HG03354 (cell line): ENCODE measurements around the gene TOGARAM2.
A peak's percentile ranks its signal among the peaks of the same experiment; 100 is the strongest.
"Not testable (repeated sequence)": the region's sequence is repeated elsewhere in the genome, so short reads cannot be mapped to it uniquely, and the experiment has no call there.

Experiments used
- ATAC-seq: cut with Tn5 transposase; IDR thresholded peaks from one replicate; pipeline ENCODE4 v1.9.1; 2021; ENCODE audit warnings: mild to moderate bottlenecking; ENCODE audit not compliant: unreplicated experiment, poor library complexity, severe bottlenecking

The TOGARAM2 gene

DNA sequence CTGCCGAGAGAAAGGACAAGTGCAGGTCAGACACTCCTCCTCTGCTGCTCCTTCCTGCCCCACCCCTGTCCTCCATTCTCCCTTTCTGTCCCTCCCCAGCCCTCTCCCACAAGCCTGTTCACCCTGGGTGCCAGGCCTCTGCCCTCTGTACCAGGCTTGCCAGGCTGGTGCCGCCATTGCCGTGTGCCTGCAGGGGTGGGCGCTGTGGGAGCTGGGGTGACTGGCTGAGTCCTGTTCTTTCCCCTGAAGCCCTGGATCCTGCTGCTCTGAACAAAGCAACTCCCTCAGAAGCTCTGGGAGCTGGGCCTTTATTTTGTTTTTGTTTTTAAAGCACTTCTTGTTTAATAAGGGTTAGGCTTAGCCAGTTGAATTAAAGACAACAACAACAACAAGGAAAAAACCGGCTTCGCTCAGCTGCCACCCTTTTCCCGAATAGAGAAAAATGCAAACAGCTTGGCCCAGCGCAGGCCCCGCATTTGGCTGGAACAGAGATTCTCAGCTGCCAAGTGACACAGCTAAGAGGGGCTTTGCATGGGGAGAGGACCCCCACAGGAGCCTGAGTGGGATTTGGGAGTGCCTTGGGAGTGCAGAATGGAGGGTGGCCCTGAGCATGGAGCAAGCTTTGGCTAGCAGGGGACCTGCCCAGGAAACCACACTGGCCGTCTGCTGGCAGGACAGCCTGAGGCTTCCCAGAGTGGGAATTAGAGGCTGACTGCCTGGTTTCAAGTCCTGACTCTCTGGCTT lies 84.1 kb downstream of the TOGARAM2 start:
- no peak for ATAC-seq

DNA sequence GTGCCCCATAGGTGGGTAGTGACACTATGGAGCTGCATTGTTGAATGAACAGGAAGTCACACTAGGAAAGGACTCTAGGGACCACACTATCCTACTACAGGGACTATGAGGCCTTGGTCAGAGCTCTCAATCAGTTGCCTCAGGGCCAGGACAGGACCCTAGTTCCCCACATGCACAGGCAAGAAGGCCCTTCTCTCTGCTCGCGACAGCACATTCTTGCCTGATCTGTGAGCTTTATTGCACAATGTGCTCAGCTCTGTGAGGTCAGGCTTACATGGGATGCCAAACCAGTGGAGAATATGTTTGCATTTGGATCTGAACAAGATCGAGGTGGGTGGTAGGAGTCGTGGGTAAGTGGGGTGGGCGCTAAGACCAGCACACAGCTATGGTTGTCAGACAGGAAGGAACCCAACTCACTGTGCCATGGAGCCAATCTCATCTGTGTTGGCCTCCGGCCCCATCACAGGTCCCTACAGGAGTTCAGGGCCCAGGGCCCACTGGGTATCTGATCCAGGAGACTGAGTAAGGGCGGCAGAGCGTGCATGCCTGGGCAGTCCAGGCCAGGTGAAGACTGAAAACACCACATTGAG lies 85.3 kb downstream of the TOGARAM2 start:
- ATAC-seq, result no peak

DNA sequence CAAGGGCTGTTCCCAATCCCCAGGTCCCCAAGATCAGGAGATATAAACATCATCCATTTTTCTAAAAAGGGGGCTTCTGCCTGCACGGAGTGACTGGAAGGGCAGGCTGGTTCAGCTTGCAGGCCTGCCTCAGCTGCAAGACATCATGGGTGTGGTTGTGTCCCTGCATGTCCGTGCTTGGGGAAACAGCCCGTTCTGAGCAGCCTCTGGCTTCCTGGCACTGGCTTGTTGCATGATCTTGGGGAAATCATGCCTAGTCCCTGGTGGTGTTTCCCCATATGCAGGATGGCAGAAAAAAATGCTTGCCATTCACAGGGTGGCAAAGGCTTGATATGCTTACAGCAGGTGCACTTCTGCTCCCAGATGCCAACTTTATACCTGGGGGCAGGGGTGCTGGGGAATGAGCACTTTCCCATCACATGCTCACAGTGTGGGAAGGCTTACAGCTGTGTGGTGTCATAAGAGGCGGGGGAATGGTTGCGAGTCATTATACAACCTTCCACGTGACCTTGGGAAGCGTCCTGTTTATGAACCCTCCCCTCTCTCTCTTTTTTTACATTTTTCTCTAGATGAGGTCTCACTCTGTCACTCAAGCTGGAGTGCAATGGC lies 86.0 kb downstream of the TOGARAM2 start:
- no peak for ATAC-seq

DNA sequence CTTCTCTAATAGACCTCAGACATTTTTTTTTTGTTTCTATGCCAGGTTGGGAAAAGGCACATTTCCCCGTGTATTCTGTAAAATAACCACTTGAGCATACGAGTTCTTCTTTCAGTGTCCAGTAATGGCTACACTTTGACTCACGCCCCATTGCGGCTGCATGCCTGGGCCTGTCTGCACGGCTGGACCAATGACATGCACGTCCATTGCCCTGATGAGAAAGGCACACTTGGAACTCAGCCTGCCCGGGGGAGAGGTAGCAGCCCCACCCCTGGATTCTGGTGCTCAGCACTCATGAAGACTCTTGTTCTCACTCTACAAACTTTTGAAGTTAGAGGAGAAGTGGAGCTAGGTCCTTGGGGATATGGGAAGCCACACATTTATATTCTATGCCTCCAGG lies 87.4 kb downstream of the TOGARAM2 start:
- ATAC-seq, result no peak

DNA sequence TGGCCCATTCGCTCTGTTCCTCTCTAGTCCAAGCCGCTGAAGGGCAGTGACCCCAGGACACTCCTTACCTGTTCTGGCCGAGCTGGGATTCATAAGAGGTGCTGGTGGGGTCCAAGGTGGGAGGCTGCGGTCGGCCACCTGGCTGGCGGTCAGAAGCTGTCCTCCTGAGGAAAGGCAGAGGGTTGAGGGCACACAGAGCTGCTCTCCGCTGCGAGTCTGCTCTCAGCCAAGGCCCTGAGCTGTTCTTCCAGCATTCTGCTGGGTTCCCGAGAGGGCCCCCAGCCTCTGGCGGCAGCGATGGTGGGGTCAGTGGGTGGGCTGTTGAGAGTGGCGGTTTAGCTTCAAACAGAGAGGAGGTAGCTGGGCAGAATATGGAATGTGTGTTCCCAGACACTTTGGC lies 89.4 kb downstream of the TOGARAM2 start:
- no peak for ATAC-seq

DNA sequence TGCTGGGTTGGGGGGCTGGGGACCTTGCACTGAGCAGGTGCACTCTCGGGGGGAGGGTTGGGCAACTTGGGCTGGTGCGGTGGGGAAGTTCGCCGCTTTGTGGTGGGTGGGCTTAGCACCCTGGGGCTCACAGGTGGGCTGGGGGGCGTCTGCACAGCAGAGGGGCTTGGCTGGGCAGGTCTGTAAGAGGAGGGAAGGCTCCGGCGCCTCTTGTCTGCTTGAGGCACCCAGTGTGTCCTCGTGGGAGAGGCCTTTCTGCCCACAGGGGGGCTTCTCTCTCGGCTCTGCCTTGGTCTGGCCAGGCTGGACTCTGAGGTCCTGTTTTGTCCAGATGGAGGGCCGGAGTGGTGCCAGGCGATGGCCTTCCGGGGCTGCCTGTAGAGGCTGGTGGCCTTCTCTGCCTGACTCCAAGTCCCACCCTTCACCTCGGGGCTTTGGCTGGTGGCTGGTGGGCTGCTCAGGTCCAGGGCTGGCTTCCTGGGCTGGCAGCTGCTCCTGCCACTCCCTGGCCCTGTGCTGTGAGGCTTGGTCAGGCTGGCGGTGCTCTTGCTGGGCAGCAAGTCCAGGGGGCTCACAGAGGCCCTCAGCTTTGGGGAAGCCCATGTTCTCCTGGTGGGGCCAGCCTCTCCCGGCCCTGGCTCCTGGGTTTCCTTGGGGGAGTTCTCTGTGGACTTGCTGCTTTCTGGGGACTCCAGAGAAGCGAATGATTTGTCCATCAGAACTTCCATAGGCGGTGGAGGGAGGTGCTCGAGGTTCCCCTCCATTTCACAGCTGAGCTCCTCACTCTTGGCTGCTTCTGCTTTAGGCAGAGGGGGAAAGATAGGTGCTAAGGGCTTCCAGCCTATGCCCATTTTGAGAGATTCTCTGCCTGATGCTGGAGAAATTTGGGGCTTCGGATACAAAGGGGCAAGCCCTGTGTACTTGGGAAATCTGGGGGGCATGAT lies 90.2 kb downstream of the TOGARAM2 start:
- no peak for ATAC-seq

DNA sequence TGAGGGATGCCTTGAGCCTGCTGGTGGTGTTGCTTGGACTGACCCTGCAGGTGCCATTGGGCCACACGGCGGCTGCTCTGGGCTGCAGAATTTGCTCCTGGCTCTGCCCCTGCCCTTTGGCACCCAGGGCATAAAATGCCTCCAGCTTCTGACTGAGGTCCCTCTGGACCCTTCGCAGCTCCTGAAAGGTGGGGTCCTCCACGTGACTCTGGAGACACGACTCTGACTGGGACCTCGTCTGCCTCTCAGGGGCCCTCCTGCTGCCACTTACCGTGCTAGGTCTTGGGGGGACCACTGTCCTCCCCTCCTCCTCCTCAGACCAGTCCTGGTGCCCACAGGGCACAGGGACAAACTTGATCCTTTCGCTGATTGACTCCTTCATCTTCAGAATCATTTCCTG lies 91.2 kb downstream of the TOGARAM2 start:
- no peak for ATAC-seq

DNA sequence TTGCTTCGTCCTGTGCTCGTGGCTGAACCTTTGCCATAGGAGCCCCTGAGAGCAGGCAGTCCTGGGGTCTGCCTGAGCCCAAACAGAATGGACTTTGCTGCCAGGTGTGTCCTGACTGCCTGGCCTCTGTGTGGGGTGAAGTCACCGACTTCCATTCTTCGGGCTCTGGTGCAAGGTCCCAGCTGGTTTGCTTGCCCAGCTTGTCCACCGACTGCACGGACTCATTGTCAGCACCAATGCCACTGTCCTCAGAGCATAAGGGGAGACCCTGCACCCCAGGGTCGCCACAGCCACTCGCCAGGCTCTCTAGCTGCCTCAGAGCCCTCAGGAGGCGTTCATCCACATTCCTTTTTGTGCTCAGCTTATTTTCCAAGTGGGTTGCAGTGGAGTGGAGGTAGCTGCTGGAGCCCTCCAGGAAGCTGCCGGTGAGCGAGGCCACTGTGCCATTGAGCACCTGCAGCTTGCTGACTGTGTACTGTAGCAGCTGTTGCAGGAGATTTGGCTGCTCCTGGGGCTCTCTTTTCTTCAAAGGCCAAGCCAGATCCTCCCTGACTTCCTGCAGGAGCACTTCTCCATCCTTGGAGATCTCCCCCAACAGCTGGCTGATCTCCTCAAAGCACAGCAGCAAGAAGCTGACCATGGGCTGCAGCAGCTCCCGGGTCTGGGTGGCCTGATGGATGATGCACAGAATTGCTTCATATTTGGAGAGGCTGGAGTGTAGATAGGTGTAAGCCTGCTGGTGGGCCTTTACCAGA lies 92.0 kb downstream of the TOGARAM2 start:
- no peak for ATAC-seq

DNA sequence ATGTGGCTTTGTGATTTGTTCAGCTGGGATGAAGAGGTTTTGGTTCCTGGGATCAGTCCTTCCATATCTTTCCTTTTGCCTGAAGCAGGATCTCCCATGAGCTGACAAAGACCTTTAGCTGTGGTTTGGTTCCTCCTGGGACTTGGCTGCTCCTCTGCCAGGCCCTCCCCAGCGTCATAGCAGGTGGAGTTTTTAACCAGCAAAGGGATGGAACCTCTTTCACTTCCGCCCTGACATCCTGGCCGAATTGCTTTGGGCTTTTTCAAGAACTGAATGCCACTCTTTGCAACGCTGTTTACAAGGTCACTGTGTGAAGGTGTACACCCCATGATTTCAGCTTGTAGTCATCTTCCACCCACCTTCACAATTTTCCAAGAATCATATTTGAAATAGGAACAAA lies 92.8 kb downstream of the TOGARAM2 start:
- ATAC-seq, result no peak

DNA sequence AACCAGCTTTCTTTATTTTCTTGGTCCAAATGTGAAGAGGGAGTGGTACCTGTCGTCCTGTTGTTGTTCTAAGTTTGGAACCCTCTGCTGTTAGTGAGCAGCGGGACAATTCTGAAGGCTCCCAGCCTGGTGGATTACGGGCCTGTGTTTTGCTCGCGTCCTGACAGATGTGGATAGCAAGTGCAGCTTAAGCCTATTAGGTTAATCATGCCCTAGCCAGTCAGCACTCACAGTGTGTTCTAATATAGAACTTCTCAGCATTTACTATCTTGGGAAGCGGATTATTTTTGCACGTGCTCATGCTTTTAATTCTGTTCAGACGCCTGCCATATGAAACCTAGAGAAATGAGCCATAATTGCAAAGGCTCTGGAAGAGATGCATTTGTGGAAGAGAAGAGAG lies 93.3 kb downstream of the TOGARAM2 start, which contains the start of gene PCARE:
Gene PCARE (minus strand): TSS at position 113 of the 400 bp plus-strand sequence. CDS start 262 bp downstream, outside the sequence.
- no peak for ATAC-seq

DNA sequence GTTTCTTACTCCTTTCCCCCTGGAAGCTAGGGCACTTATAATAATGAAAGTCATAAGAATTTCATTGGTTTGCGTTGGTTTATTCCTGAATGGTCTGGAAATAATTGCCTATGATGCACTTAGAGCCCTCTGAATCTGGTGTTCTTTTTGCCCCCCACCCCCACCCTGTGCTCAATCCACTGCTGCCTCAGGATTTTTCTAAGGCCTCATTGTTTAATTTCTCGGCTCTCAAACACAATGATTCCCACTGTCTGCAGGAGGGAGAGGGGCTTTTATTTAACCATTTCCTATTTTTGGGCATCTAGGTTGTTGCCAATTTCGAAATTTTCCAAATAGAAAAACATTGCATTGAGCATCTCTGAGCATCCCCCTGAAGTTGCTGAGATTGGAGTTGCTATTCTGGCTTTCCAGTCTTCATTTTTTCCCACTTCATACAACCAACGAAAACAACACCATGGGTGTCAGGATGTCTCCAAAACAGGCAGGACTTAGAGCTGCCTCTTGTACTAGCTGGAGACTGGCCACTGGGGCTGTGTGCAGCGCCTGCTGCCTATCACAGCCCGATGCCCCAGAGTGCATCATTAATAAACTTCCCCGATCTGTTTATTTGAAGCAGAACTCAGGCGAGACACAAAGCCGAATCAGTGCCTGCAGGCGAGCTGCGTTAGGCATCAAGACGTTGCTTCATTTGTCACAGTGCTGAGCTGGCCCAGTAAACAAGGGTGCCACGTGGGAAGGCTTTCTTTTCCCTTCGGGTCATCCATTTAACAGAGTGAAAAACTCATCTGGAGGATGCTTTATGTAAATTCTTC lies 95.0 kb downstream of the TOGARAM2 start:
- ATAC-seq, result no peak

DNA sequence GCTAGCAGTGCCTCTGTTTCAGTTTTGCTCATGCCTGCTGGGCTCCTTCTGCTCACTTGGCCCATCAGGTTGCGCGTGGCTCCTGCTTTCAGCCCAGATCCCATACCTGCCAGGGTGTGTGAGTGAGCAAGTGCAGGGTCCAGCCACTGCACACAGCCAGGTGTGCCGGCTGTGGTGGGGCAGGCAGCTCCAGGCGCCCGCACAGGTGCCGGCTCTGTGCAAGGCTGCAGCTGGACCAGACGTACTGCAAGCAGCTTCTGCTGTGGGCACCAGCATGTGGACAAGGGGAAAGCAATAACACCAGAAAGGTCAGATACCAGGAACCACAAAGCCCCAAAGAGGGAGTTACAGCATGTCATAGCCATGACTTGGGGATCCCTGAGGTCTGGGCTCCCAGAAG lies 98.8 kb downstream of the TOGARAM2 start:
- ATAC-seq, result no peak

DNA sequence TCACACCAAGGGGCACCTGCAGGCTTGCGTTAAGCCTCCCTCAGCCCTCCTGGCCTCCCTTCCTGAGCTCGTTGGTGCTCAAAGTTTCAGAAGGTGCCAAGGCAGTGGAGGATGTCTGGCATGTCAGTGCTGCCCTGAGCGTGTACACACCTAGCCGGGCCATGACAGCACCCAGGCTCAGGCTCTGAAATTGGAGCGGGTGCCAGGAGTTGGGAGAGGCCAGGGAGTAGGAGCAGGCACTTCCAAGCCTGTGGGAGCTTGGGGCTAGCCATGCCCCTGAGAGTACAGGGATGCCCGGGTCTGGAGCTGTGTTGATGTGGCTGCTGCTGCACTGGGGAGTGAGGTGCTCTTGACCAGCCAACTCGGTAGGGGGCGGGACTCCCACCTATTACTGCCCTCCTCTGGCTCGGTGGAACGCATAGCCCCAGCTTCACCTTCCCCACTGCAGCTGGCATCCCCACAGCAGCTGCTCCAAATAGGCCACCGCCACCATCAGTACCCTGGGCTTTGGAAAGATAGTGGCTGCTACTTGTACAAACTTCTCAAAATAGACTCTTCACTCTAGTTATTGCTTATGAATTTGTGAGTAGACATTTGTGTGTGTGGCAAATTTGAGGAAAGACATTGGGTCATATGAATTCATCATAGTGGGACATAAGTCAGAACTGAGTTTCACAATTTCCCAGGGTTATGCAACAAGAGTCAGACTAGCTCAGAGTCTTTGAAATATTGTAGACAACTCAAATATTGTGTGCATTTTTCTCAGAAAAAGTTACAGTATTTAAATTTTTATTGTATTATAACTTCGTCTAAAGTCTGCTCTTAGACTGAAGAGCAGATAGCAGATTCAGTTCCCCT lies 100.0 kb downstream of the TOGARAM2 start:
- no peak for ATAC-seq

DNA sequence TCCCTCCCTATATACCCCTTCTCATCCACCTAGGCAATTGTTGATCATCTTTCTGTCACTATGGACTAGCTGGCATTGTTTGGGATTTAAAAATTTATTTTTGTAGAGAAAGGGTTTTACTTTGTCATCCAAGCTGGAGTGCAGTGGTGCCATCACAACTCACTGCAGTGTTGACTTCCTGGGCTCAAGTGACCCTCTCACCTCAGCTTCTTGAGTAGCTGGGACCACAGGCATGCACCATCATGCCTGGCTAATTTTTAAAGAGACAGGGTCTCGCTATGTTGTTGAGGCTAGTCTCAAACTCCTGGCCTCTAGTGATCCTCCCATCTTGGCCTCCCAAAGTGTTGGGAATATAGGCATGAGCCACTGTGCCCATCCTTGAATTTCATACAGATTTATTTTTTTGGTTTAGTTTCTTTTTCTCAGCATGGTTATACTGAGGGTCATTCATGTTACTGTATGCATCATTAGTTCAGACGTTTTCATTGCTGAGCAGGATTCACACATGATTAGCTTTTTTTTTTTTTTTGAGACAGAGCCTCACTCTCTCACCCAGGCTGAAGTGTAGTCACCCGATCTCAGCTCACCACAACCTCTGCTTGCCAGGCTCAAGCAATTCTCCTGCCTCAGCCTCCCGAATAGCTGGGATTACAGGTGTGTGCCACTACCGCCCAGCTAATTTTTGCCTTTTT lies 101.9 kb downstream of the TOGARAM2 start:
- ATAC-seq, result peak; percentile 87

DNA sequence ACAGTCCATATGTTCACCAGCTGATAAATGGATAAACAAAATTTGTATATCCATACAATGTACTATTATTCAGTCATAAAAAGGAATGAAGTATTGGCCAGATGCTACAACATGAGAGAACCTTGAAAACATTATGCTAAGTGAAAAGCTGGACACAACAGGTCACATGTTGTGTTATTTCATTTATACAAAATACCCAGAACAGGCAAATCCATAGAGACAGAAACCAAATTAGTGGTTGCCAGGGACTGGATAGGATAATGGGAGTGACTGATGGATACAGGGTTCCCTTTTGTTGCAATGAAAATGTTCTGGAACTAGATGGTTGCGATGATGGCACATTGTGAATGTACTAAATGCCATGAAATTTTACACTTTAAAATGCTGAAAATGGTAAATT lies 103.5 kb downstream of the TOGARAM2 start:
- no peak for ATAC-seq

DNA sequence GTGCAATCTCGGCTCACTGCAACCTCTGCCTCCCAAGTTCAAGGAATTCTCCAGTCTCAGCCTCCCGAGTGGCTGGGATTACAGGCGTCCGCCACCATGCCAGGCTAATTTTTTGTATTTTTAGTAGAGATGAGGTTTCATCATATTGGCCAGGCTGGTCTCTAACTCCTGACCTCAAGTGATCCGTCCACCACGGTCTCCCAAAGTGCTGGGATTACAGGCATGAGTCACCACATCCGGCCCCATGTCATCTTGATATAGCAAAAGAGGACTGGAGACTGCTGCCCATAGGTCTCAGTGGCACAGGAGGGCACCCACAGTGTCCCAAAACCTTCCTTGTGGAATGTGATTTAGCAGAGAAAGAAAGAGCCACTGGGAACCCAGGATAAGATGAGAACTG lies 109.2 kb downstream of the TOGARAM2 start:
- ATAC-seq, result not testable (repeated sequence)

DNA sequence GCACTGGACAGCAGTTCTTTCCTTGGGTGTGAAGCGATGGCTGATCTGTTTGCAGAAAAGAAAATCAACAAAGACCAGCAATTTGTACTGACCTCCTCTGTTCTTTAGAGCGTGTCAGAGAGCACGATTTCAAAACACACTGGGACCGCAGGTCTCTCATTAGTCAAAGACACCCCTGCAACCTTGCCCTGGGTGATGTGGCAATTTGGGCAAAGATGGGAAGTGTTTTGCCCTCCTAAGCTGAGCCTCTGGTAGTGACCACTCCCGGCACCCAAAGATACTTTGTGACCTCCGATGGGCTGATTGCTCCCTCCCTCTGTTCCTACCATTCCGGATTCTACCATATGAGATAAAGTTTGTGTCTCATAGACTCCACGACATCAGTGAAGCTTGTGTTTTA lies 115.9 kb downstream of the TOGARAM2 start:
- no peak for ATAC-seq
